Eye (tissue), 1 donor: ENCODE data around the gene PIGV.

Experiments used
- DNase-seq: peaks from one replicate; pipeline ENCODE4 v3.0.0-alpha.2; 2015

The PIGV gene

GRCh38 chr1:26774462-26774861 lies 13.3 kb upstream of the PIGV start:
- no peak for DNase-seq

GRCh38 chr1:26775666-26776065 lies 12.1 kb upstream of the PIGV start:
- DNase-seq: no peak

GRCh38 chr1:26779098-26779668 lies 8.6 kb upstream of the PIGV start:
- DNase-seq: no peak

DNA sequence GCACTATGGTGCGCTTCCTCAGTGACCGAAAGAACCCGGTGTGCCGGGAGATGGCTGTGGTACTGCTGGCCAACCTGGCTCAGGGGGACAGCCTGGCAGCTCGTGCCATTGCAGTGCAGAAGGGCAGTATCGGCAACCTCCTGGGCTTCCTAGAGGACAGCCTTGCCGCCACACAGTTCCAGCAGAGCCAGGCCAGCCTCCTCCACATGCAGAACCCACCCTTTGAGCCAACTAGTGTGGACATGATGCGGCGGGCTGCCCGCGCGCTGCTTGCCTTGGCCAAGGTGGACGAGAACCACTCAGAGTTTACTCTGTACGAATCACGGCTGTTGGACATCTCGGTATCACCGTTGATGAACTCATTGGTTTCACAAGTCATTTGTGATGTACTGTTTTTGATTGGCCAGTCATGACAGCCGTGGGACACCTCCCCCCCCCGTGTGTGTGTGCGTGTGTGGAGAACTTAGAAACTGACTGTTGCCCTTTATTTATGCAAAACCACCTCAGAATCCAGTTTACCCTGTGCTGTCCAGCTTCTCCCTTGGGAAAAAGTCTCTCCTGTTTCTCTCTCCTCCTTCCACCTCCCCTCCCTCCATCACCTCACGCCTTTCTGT lies 7.3 kb upstream of the PIGV start:
- DNase-seq: no peak

- no peak for DNase-seq
Measured at GRCh38 chr1:26781206-26781825, 6.4 kb upstream of the PIGV start.

DNA sequence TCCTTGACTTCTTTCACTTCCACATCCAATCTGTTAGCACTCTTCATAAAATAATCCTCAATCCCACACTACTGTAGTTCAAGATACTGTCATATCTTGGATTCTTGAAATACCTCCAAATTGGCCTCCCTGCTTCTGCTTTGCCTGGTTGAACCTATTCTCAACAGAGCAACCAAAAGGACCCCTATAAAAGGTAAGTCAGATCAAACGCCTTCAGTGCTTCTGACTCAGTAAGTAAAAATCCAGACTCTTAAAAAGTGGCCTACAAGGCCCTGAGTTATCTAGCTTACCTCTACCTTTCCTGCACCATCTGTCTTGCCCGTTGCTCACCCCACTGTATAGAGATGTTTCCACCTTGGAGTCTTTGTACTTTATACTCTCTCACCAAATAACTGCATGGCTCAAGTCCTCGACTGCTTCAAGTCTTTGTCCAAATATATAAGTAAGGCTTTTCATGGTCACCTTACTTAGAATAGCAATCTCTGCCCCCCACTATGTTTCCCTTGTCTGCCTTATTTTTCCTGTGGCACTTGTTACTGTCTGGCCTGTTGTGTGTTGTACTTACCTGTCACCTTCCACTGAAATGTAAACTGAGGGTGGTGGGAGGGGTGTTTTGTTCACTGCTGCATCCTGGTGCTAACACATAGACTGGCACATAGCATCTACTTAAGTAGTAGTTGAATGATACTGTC lies 5.1 kb upstream of the PIGV start:
- no peak for DNase-seq

- DNase-seq: no peak
Measured at GRCh38 chr1:26783646-26784022, 4.1 kb upstream of the PIGV start.

- peak; percentile 89 for DNase-seq
Measured at GRCh38 chr1:26784023-26784871, 3.5 kb upstream of the PIGV start.

- no peak for DNase-seq
Measured at GRCh38 chr1:26784886-26785285, 2.9 kb upstream of the PIGV start.

GRCh38 chr1:26785611-26786436 lies 1.9 kb upstream of the PIGV start:
- peak; percentile 66 for DNase-seq

GRCh38 chr1:26786437-26787380 lies 1.0 kb upstream of the PIGV start:
- peak; percentile 79 for DNase-seq

DNA sequence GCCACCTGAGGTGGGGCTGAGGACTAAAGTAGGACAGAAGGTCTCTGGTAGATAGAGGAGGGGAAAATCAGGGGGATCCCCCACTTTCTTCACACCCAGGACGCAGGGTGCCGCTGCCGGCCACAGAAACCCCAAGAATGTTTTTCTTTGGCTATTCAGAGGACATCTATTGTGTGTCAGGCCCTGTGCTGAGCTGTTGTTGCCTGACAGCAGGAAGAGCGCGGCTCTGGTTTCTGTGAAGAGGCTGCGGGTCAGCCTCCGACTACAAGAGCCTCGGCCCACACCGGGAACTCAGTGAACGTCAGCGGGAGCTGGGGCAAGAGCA lies 407 bp upstream of the PIGV start:
- no peak for DNase-seq

GRCh38 chr1:26788515-26788785 lies 700 bp downstream of the PIGV start:
- DNase-seq: no peak

DNA sequence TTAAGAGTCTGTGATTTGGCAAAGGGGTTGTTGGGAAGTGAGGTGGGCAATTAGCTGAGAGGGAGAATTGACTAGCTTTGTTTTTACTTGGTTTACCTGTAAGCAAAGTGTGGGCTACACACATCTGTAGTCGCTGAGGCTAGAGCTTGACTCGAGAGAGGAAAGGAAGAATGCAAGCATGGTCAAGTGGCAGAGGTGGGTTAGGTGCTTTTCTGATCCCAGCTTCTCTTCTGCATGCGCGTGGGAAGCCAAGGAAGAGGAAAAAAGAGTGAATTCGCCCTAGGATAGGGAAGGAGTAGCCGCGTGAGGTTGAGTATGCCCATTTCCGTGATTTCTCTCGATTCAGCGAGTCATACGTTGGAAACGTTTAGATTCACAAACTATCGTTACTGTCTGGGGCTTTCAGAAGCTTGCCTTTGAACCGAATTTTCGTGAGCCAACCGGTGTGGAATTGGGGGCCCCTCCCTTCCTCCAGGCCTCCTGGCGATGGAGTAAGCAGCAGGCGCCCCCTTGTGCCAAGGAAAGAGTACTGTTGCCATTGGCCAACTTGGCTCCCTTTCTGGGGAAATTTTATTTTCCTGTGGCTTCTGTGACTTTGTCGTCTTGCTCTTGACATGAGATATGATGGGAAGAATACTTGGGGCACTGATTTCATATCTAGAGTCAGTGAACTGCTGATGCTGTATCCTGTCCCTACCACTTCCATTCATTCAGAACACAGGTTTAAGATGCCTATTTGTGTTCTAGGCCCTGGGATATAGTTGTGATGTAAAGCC lies 1.3 kb downstream of the PIGV start:
- DNase-seq: peak; percentile 94

- DNase-seq: no peak
Measured at GRCh38 chr1:26789612-26789865, 1.8 kb downstream of the PIGV start.

- DNase-seq: no peak
Measured at GRCh38 chr1:26789931-26790330, 2.2 kb downstream of the PIGV start.

- no peak for DNase-seq
Measured at GRCh38 chr1:26790551-26790953, 2.8 kb downstream of the PIGV start.

GRCh38 chr1:26791148-26791547 lies 3.4 kb downstream of the PIGV start:
- DNase-seq: no peak

DNA sequence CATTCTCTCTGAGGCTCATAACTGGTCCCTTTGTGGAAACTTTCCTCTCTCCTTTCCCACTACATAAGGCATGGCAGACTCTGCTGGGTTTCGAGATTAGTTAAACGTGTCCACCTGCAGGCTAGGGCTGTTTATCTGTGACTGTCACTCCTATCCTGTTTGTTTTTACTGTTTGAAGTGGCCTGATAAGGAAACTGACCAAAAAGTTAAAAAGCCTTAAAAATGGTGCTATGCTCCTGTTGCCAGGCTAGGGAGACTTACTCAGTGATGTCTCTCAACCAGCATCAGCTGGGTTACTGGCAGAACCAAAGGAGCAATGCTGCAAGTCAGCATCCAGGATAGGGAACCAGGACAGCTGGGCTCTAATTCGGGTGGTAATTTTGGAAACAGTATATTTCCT lies 3.9 kb downstream of the PIGV start:
- no peak for DNase-seq

DNA sequence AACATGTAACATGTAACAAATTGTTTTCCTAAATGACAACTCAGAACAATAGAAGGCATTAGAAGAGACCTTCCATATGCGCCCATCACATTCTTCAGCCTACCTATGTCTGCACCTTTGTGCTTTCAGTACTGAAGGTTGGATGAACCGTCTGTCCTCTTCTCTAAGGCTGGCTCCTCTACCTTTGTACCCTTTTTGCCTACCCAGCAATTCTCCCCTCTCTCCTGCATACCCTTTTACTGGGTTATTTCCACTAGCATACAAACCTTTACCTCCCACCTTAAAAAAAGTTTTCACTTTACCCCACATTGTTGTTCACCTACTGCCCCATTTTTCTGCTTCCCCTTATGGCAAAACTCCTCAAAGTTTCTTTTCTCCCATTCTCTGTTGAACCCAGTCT lies 5.2 kb downstream of the PIGV start:
- no peak for DNase-seq

GRCh38 chr1:26794391-26794790 lies 6.6 kb downstream of the PIGV start:
- DNase-seq: no peak
